HG03060 (cell line): ENCODE results near the gene MED12L.

Experiments
- ATAC-seq: cut with Tn5 transposase; IDR thresholded peaks from one replicate; pipeline ENCODE4 v1.9.1; 2021; ENCODE audit warnings: low read depth, moderate number of reproducible peaks; ENCODE audit not compliant: unreplicated experiment

The MED12L gene

DNA sequence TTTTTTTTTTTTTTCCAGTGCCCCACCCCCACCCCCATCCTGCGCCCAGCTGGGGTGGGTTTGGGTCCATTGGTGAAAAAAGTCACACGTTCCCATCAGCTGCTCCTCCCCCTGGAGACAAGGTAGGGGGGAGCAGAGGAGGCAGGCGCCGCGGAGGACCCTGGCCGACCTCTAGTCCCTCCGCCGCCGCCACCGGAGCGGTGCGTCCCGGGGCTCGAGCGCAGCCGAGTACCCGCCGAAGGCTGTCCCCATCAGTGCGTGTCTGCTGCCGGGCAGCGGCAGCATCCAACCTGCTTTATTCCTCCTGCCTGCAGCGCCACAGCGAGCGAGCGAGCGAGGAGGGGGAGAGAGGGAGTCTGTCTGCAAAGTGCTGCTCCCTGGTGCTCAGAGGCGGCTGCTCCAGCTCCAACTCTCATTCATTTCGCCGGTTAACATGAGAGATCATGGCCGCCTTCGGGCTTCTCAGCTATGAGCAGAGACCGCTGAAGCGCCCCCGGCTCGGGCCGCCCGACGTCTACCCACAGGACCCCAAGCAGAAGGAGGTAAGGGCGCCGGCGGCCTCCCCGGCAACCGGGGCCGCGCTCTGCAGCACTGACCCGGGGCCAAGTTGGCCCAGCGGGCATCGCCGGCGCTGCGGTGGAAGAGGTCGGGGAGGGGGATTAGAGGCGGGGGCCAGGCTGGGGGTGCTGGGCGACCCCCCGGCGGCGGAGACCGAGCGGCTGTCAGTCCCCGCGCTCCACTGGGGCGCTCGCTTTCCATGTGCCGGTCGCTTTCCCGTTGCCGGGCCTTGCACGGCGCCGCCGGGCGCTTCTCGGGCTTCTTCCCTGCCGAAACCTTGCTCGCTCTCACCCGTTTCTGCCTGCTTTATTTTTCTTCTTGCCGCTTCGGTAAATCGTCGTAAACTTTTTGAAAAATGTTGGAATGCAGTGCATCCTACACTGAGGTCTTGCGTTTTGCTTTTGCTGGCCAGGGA is 1.3 kb downstream of the MED12L start:
- ATAC-seq = peak; percentile 51

DNA sequence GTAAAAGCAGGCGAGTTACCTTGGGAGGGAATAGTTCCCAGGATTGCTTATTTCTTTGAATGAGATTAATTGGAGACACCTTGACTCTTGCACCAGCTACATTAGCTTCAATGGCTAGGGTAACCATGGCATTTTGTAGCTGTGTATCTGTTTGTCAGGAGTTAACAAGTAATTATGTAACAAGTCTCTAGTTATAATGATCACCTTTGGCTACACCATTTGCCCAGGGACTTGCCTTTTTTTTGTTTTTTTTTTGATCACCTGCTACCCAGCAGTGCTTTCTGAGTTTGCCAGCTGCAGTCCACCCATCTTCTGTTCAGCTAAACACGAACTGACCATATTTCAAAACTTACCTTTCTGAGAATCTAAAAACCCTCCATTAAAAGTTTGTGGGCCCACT is 2.2 kb downstream of the MED12L start:
- ATAC-seq = no peak

DNA sequence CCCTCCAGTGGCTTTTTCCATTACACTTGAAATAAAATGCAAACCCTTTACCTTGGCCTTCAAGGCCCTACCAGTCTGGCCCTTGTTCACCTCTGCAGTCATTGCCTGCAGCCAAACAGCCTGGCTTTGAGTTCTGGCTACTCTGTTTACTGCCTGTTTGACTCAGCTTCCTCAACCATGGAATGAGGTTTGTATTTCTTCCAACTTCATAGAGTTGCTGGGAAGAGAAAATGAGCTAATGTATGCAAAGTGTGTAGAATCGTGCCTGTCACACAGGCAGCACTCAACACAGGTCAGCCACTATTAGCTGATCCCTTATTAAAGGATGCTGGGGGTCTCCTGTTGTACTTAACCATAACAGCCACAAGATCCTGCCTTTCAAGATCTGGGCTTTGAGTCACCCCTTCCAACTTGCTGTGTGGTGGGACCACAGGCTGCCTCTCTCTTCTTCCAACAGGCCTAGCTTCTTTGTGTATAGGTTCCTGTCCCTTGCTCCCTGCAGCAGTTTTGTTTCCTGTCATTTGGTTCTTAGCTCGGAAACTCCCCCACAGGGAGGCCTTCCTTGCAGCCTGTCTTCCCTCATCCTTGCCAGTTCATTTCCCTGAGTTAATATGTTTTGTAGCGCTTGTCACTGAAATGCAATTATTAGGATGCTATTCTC is 6.4 kb downstream of the MED12L start:
- ATAC-seq = no peak

DNA sequence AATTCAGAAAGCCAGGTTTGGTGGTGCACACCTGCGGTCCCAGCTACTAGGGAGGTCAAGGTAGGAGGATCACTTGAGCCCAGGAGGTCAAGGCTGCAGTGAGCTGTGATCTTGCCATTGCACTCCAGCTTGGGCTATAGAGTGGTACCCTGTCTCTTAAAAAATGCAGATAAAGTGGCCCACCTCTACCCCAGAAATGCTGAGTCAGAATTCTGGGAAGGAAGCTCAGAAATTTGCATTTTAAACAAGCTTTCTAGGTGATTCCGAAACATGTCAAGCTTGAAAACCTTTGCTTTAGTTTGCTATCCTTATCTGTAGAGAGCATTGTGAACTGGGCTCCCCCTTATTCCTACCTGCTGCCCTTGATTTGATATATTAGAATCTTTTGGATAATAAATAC is 7.7 kb downstream of the MED12L start:
- no peak for ATAC-seq

GRCh38 chr3:151093905-151094304 is 8.4 kb downstream of the MED12L start:
- ATAC-seq = peak; percentile 78

DNA sequence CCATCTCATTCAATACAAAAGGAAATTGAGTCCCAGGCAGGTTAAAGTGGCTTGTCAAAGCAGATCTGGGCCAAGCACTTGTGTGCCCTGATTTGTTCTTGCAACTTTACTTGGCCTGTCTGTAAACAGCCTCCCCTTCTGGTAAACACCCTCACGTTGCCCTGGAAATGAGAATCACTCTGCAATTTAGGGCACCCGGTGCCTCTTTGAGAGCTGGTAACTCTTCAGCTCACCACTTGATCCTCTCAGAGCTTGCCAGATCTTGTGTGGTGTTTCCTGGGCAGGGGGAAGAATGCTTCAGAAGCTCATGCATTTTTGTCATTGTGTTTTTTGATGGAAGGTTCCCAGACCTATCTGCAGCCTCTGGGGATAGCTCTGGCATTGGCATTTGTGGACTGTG is 11.3 kb downstream of the MED12L start:
- no peak for ATAC-seq

GRCh38 chr3:151100076-151100475 is 14.6 kb downstream of the MED12L start:
- no peak for ATAC-seq

GRCh38 chr3:151101270-151101969 is 16.0 kb downstream of the MED12L start:
- ATAC-seq = no peak

- ATAC-seq = no peak
Measured at GRCh38 chr3:151106311-151106710, 20.8 kb downstream of the MED12L start.

- no peak for ATAC-seq
Measured at GRCh38 chr3:151107177-151107576, 21.7 kb downstream of the MED12L start.

DNA sequence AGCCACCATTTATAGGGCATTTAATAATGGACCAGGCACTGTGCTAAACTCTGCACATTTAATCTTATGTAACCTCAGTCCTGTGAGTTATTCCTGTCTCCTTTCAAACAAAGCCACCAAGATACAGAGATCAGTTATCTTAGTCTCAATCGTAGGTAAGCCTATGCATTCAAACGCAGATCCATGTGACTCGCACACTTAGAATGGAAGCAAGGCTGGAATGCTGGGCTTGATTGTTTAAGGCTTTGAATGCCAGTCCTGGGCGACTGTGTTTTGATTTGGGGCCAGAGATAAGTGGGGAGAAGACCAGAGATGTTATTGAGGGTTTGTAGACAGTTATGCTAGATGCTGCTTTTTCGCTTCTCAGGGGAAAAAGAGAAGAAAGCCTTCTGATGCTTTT is 22.2 kb downstream of the MED12L start:
- no peak for ATAC-seq

GRCh38 chr3:151109286-151109800 is 23.9 kb downstream of the MED12L start:
- ATAC-seq = no peak

- no peak for ATAC-seq
Measured at GRCh38 chr3:151112731-151113130, 27.3 kb downstream of the MED12L start.

- no peak for ATAC-seq
Measured at GRCh38 chr3:151113343-151113742, 27.9 kb downstream of the MED12L start.

GRCh38 chr3:151117047-151117446 is 31.6 kb downstream of the MED12L start:
- ATAC-seq = no peak

- no peak for ATAC-seq
Measured at GRCh38 chr3:151119188-151119587, 33.7 kb downstream of the MED12L start.

- no peak for ATAC-seq
Measured at GRCh38 chr3:151120409-151120808, 34.9 kb downstream of the MED12L start.

GRCh38 chr3:151121016-151121415 is 35.6 kb downstream of the MED12L start:
- ATAC-seq = no peak

DNA sequence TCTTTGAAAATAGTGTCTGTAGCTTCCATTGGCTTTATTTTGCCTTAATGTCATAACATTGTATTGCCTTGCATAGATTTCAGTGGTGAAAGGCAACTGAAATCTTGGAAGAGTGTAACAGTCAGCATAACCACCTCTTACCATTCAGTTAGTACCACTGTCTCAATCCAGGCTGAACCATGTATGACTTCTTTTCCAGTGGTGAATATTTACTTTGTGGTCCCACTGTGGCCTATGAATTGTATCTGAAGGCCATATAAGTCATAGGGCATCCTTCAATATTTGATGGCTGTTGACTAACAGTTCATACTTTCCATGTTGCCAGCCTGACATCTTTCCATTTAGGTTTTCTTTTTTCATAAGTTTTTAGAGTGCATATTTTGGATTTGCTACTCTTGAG is 38.4 kb downstream of the MED12L start:
- no peak for ATAC-seq

- no peak for ATAC-seq
Measured at GRCh38 chr3:151124476-151124875, 39.0 kb downstream of the MED12L start.

DNA sequence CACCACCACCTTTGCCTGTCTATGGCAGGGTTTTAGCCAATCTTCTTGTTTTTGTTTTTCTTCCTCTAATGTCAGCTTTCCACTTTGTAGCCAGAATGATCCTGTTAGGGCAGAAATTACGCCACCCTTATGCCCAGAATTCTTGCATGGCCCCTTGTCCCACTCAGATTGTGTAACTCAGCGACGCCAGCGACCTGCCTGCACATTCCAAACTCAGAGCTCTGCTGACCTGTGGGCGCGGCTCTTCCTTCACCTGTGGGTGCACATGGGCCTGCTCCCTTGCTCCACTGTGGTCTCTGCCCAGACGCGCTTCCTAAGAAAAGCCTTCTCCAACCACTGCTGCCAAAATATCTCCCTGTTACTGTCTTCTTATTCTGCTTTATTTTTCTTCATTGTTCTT is 45.0 kb downstream of the MED12L start:
- ATAC-seq = no peak
